ENCODE measurements around the gene CCDC181.

- TF ChIP-seq POLR2A (IDR thresholded peaks at IDR 0.05) (no peak), CTCF (IDR thresholded peaks at IDR 0.05) (no peak)
Measured at GRCh38 chr1:169390303-169390702, 37.0 kb downstream of the CCDC181 start.

Data from Peyer's patch (tissue), 4 donors.